Neural crest cell (in vitro differentiated cells): ENCODE measurements around the gene ZACN. TPM values are rescaled to one million over a fixed set of nuclear protein-coding genes. Genes with fewer than 3 reads are reported as not detected.
A peak's percentile ranks its signal among the peaks of the same experiment; 100 is the strongest.

ENCODE experiments used
- DNase-seq: peaks from one replicate; pipeline ENCODE4 v3.0.0; 2021; ENCODE audit warnings: low read depth, mixed read lengths, low spot score
- H3K27ac Mint-ChIP-seq: one replicate; pipeline ENCODE4 v1.8.0; 2021; ENCODE audit warnings: mild to moderate bottlenecking, mixed read lengths; ENCODE audit not compliant: unreplicated experiment
- H3K27me3 Mint-ChIP-seq: 2 replicates; pipeline ENCODE4 v1.8.0; 2021; ENCODE audit warnings: low read depth, mild to moderate bottlenecking, mixed read lengths
- H3K36me3 Mint-ChIP-seq: 2 replicates; pipeline ENCODE4 v1.8.0; 2021; ENCODE audit warnings: low read depth, mild to moderate bottlenecking, mixed read lengths
- H3K4me1 Mint-ChIP-seq: 2 replicates; pipeline ENCODE4 v1.8.0; 2021; ENCODE audit warnings: mixed read lengths
- H3K4me3 Mint-ChIP-seq: one replicate; pipeline ENCODE4 v1.8.0; 2021; ENCODE audit warnings: mild to moderate bottlenecking, mixed read lengths
- H3K9me3 Mint-ChIP-seq: 2 replicates; pipeline ENCODE4 v1.8.0; 2021; ENCODE audit warnings: mixed read lengths
- total RNA-seq: library from RNA; stranded (reverse); gene quantifications from 2 replicates; pipeline ENCODE4 v1.2.1, GENCODE V29; 2021
- TF ChIP-seq, protein P1 (sequence below): fragments of 200-600 bp; sonication (generic); conservative IDR thresholded peaks from 2 replicates; pipeline ENCODE4 v1.5.0; 2021; ENCODE audit warnings: antibody characterized with exemption, mild to moderate bottlenecking

ZACN gene
- total RNA-seq, 1 donor from 2014 or later = 0.19 TPM

DNA sequence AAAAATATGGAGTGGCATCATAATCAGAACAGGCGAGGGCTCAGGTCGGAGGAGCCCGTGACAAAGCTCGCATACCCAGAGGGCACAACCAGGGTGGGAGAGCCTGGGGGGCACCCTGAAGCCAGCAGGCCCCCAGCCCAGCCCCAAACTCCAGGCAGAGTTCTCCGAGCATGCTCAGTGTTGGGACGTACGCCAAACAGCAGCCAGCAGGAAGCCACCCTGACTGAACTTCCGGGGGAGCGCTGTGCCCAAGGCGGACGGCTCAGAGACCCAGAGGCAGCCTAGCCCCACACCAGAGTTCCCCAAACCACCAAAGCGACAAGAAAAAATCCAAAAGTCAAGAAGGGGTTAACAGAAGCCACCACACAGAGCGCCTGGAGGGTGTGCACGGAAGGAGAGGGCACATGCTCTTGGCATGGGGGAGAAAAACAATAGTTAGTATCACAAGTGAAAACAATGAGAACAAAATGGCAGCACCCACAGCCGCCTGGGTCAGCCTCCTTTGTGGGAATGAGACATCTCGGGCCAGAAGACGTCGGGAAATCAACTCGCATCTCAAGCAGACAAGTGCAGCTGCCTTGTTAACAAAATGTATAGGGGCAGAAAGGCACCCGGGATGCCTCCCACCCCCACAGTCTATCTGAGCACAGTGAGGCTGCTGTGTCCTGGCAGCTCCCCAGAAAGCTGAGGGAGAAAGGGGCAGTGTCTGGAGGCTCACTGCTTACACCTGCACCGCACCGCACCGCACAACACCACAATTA is 12.7 kb downstream of the ZACN start:
- no peak overlapping the region for H3K4me3 Mint-ChIP-seq
- TF ChIP-seq, protein P1, sequence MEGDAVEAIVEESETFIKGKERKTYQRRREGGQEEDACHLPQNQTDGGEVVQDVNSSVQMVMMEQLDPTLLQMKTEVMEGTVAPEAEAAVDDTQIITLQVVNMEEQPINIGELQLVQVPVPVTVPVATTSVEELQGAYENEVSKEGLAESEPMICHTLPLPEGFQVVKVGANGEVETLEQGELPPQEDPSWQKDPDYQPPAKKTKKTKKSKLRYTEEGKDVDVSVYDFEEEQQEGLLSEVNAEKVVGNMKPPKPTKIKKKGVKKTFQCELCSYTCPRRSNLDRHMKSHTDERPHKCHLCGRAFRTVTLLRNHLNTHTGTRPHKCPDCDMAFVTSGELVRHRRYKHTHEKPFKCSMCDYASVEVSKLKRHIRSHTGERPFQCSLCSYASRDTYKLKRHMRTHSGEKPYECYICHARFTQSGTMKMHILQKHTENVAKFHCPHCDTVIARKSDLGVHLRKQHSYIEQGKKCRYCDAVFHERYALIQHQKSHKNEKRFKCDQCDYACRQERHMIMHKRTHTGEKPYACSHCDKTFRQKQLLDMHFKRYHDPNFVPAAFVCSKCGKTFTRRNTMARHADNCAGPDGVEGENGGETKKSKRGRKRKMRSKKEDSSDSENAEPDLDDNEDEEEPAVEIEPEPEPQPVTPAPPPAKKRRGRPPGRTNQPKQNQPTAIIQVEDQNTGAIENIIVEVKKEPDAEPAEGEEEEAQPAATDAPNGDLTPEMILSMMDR = no peak
- DNase-seq = no peak
- no peak overlapping the region for H3K27ac Mint-ChIP-seq
- H3K36me3 Mint-ChIP-seq = peaks cover 7% of the 10 kb centered on the region
- H3K9me3 Mint-ChIP-seq = no peaks in the 10 kb centered on the region
- no peaks in the 10 kb centered on the region for H3K4me1 Mint-ChIP-seq
- no peaks in the 10 kb centered on the region for H3K27me3 Mint-ChIP-seq

DNA sequence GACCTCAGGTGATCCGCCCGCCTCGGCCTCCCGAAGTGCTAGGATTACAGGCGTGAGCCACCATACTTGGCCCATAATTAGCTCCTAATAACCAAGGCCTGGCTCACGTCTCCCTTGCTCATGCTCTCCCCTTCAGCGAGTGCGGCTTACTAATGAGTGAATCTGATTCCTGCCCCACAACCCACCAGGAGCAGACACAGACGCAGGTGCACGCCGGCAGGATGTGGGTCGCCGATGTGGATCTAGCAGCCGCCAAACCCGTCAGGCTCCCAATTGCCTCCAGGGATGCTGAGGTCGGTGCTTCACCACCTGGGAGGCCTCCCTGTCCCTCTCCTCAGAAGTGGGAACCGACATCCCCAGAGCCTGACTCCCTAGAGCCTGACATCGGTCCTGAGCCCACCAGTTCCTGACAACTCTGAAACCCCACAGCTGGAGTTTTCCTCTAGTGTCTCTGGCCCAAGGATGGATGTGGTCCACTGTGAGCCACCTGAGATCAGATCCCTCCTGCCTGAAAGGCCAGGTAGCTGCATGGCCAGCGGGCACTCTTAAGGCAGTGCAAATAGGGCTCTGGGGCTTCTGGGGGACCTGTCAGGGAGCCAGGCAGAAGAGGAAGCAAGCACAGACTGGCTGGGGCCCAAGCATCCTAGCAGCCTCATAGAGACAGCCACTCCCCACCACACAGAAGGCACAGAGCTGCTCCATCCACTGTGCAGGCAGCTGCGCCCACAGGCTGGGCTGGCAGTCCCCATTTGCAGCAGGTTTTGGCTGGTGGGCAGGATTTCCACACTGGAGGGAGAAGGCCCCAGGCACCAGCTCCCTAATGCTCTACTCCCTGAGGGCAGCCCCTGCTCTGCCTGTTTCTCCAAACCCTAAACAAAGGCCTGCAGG is 13.8 kb downstream of the ZACN start:
- TF ChIP-seq, protein P1 = no peak
- no peak overlapping the region for H3K4me3 Mint-ChIP-seq
- no peaks in the 10 kb centered on the region for H3K9me3 Mint-ChIP-seq
- no peak for DNase-seq
- peaks cover 7% of the 10 kb centered on the region for H3K36me3 Mint-ChIP-seq
- no peaks in the 10 kb centered on the region for H3K4me1 Mint-ChIP-seq
- no peaks in the 10 kb centered on the region for H3K27me3 Mint-ChIP-seq
- H3K27ac Mint-ChIP-seq = no peak overlapping the region

DNA sequence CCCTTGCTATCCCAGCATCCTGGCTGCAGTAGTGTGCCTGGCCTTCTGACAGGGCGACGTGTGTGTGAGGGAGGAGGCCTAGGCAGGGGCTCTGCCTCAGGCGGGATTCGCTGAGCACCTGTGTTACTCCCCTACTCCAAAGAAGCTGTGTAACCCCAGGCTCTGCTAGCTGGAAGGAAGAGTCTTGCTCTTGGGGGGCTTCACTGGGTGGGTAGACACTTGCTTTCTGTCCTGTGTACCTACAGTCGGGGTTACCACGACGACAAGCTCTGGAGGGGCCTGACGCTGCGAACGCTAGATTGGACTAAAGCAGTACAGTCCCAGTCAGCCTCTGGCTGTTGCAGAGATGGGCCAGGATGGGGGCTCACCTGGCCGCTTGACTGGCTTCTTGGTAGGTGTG is 15.1 kb downstream of the ZACN start:
- Mint-ChIP-seq H3K4me1 (no peaks in the 10 kb centered on the region), H3K27me3 (no peaks in the 10 kb centered on the region), H3K9me3 (no peaks in the 10 kb centered on the region), H3K27ac (no peak overlapping the region), H3K36me3 (peaks cover 7% of the 10 kb centered on the region), H3K4me3 (no peak overlapping the region)
- no peak for DNase-seq
- TF ChIP-seq, protein P1 = no peak

DNA sequence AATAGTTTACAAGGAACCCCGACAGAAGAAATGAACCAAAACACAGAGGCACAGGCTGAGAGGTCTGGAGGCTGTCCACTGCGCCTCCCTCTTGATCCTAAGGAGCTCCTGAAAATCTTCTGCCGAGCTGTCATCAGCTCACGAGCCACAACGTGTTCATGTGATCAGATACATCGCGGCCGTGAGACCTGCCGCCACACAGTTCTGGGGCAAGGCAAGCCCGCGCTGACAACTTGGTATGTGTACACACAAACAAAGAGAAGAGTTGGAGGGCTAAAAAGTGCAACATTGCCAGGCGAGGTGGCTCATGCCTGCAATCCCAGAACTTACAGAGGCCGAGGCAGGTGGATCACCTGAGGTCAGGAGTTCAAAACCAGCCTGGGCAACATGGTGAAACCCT is 17.0 kb downstream of the ZACN start:
- Mint-ChIP-seq H3K9me3 (no peaks in the 10 kb centered on the region), H3K27me3 (no peaks in the 10 kb centered on the region), H3K36me3 (peaks cover 10% of the 10 kb centered on the region), H3K4me1 (no peaks in the 10 kb centered on the region), H3K27ac (no peak overlapping the region), H3K4me3 (peak overlapping the region; percentile 46)
- TF ChIP-seq, protein P1 = no peak
- no peak for DNase-seq

DNA sequence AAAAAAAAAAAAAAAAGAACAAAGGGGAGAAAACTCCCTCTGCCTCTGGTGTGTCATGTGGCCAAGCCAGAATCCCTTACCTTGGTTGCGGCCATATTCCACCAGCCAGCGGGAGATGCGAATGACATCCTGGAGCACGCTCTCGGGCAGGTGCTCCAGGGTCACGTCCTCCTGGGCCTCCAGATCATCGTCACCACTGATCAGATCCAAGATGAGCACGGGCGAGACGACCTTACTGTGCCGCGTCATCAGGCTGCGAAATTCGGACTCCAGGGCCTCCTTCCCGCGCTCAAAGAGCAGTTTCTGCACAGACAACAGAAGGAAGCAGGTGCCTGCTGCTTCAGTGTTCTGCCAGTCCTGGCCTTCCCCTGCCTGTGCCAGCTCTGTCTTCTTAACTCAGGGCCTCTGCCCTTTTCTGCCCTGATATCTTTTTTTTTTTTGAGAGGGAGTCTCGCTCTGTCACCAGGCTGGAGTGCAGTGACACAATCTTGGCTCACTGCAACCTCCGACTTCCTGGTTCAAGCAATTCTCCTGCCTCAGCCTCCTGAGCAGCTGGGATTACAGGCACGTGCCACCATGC is 18.8 kb downstream of the ZACN start:
- Mint-ChIP-seq H3K9me3 (no peaks in the 10 kb centered on the region), H3K4me1 (peaks cover 8% of the 10 kb centered on the region), H3K27ac (no peak overlapping the region), H3K27me3 (no peaks in the 10 kb centered on the region), H3K4me3 (no peak overlapping the region), H3K36me3 (peaks cover 15% of the 10 kb centered on the region)
- DNase-seq = no peak
- TF ChIP-seq, protein P1 = no peak
